IPS-20b (cell line): ENCODE data around the gene EIF4E1B.

Experiments
- H3K27ac ChIP-seq: one replicate; pipeline ENCODE4 v1.5.1; 2013; ENCODE audit warnings: low read length
- H3K27me3 ChIP-seq: 2 replicates; pipeline ENCODE4 v1.6.1; 2013; ENCODE audit warnings: mild to moderate bottlenecking, low read length, inconsistent platforms; ENCODE audit not compliant: insufficient read depth
- H3K36me3 ChIP-seq: 2 replicates; pipeline ENCODE4 v1.6.1; 2013; ENCODE audit warnings: low read depth, mild to moderate bottlenecking, inconsistent platforms, low read length, moderate library complexity; ENCODE audit not compliant: insufficient read depth
- H3K4me1 ChIP-seq: 2 replicates; pipeline ENCODE4 v1.6.1; 2013; ENCODE audit warnings: mild to moderate bottlenecking, control low read depth, inconsistent platforms, low read length, moderate library complexity; ENCODE audit not compliant: insufficient read depth
- H3K4me3 ChIP-seq: 2 replicates; pipeline ENCODE4 v1.5.1; 2013; ENCODE audit warnings: mild to moderate bottlenecking, low read length, inconsistent platforms
- H3K9ac ChIP-seq: 2 replicates; pipeline ENCODE4 v1.6.1; 2013; ENCODE audit warnings: low read depth, mild to moderate bottlenecking, inconsistent platforms, low read length, moderate library complexity
- H3K9me3 ChIP-seq: 2 replicates; pipeline ENCODE4 v1.6.1; 2013; ENCODE audit warnings: mild to moderate bottlenecking, low read depth, low read length, inconsistent platforms; ENCODE audit not compliant: insufficient read depth

The EIF4E1B gene

DNA sequence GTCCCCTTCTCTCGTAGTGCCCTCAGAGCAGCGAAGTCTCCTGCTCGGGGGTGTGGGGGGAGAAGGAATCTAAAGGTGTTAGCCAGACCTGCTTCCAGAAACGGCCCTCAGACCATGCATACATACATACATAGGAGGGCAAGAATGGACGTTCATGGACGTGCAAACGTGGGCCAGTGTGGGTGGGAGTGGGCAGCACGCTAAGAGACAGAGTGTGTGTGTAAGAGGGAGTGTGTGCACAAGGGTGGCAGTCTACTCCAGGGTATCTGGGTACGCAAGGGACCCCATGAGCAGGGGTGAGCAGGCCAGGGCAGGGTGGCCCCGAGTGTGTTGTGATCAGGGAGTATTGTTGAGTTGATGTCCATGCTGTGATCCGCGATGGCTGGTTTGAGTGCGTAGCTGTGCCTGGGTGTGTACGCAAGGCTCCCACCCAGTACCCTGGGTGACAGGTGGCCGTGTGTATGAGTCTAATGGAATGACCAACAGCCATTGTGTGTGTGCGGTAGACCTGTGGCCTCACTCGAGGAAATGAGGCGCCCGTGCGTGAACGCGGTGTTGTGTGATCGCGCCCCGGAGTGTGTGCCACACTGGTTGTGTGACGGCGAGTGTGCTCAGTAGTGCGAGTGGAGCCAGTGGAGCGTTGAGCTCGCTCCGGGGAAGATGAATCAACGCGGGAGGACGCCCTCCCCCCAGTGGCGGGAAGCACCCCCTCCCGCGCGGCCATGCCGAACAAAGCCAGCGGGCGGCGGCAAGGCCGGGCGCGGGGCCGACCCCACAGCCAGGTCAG, 21.3 kb upstream of the EIF4E1B start:
- no peaks in the 10 kb centered on the region for H3K36me3 ChIP-seq
- peaks cover 39% of the 10 kb centered on the region for H3K27me3 ChIP-seq
- peak overlapping the region; percentile 75 for H3K9ac ChIP-seq
- no peak overlapping the region for H3K27ac ChIP-seq
- H3K9me3 ChIP-seq, result no peaks in the 10 kb centered on the region
- H3K4me3 ChIP-seq, result peak overlapping the region; percentile 74
- peaks cover 9% of the 10 kb centered on the region; the same call in 1 of the 2 replicates for H3K4me1 ChIP-seq

DNA sequence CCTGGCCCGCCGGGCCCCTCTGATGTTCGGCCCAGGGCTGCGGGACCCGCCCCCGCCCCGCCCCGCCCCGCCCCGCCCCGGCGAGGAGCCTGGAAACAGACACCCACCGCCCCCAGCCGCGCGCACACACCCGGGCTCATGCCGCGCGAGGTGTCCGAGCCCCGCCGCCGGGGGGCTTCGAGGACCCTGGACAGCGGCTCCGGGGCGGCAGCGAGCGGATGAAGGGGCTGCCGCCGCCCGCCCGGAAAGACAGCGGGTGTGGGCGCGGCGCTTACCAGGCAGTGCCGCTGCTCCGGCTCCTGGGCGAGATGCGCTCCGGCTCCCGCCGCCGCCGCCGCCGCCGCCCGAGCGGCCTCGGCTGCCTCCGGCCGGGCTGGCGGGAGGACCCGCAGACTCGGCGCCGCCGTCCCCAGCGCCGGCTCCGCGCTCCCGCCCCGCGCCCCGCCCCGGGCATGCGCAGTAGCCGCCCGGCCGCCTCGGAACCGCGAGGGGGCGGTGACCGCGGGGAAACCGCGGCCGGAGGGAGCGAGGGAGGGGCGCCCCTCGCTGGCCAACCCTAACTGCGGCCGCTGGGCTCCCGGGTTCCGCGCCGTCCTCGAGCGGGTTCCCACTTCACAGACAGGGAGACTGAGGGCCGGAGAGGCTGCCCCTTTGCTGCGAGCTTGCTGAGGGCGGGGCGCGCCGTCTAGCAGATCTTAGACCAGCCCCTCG, 20.6 kb upstream of the EIF4E1B start, which contains the start of gene GPRIN1:
Gene GPRIN1 (minus strand): TSS at position 433 of the 711 bp plus-strand sequence. CDS start 10,322 bp downstream, outside the sequence.
- Histone ChIP-seq H3K36me3 (no peaks in the 10 kb centered on the region), H3K9ac (peak within 1 kb of the TSS; percentile 75), H3K27ac (no peak within 1 kb of the TSS), H3K4me3 (peak within 1 kb of the TSS; percentile 74), H3K27me3 (peaks cover 42% of the 10 kb centered on the region), H3K4me1 (peaks cover 9% of the 10 kb centered on the region; the same call in 1 of the 2 replicates), H3K9me3 (no peaks in the 10 kb centered on the region)

DNA sequence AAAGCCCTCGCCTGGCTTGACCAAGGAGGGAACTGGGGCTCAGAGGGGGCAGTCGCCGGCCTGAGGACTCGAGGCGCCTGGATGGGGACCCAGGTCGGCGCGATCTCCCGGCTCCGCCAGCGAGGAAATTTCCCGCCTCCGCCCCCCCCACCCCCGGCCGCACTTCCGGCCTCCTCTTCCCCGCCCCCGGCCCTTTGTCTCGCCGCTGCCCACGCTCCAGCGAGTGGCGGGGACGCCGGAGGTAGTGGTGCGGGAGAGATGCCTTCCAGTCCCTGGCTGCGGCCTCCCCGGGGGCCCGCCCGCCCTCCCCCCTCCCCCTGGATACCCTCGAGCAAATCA, 20.1 kb upstream of the EIF4E1B start:
- Histone ChIP-seq H3K27me3 (peaks cover 44% of the 10 kb centered on the region), H3K9me3 (no peaks in the 10 kb centered on the region), H3K9ac (no peak overlapping the region), H3K4me3 (peak overlapping the region; percentile 57; the same call in 1 of the 2 replicates), H3K4me1 (peaks cover 9% of the 10 kb centered on the region; the same call in 1 of the 2 replicates), H3K36me3 (no peaks in the 10 kb centered on the region), H3K27ac (no peak overlapping the region)

DNA sequence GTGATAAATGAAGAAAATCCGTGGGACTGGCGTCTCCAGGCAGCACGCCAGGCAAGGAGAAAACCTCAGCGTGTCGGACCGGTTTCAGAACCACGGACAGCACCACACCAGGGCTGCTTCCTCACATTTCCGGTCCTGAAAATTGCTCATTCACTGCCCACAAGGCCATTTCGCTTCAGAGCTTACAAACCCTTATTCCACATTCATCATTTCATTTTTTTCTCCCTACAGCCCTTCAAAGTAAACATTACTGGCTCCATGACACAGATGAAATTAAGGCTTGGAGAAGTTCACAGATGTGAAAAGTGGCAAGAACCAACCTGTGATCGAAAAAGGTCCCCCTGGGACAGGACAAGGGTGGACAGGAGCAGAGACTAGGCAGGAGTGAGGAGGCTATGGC, 19.0 kb upstream of the EIF4E1B start:
- Histone ChIP-seq H3K9ac (no peak overlapping the region), H3K27me3 (peaks cover 54% of the 10 kb centered on the region), H3K4me1 (peaks cover 9% of the 10 kb centered on the region; the same call in 1 of the 2 replicates), H3K9me3 (no peaks in the 10 kb centered on the region), H3K4me3 (no peak overlapping the region), H3K27ac (no peak overlapping the region), H3K36me3 (no peaks in the 10 kb centered on the region)

DNA sequence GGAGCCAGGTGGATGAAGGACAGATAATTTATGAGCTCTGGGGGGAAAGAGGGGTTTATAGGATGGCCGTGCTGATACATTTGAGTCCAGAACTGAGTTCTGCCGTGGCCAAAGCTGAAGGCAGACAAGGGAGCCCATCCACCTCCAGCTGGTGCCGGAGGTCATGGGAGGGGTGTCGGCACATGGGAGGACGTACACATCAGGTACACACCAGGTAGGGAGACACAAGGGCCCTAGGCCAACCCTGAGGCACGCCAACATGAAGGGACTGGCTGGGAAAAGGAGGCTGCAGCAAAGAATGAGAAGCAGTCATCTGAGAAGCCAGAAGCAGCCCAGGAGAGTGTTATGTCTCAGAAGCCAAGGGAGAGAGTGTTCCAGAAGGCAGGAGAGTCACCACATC, 18.5 kb upstream of the EIF4E1B start:
- Histone ChIP-seq H3K9ac (no peak overlapping the region), H3K4me1 (peaks cover 9% of the 10 kb centered on the region; the same call in 1 of the 2 replicates), H3K36me3 (no peaks in the 10 kb centered on the region), H3K27me3 (peaks cover 59% of the 10 kb centered on the region), H3K27ac (no peak overlapping the region), H3K4me3 (no peak overlapping the region), H3K9me3 (no peaks in the 10 kb centered on the region)

DNA sequence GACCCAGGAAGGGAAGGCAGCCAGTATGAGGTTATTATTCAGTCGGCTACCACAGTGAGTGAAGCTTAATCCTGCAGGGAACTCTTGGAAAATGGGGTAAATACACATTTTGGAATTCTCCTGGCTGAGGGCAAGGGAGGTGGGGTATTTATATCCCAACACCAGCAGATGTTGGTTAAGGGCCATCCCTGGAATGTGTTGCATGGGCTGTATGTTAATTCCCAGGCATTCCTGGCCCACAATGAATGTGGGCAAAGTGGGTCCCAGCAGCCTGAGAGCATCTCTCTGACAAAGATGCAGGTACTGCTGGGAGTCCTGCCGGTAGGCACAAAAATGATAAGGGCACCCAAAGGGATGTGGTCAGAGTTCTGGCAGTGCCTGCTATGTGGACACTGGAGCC, 17.6 kb upstream of the EIF4E1B start:
- no peak overlapping the region for H3K9ac ChIP-seq
- no peaks in the 10 kb centered on the region for H3K36me3 ChIP-seq
- H3K4me3 ChIP-seq, result no peak overlapping the region
- peaks cover 9% of the 10 kb centered on the region; the same call in 1 of the 2 replicates for H3K4me1 ChIP-seq
- H3K27me3 ChIP-seq, result peaks cover 68% of the 10 kb centered on the region
- no peak overlapping the region for H3K27ac ChIP-seq
- no peaks in the 10 kb centered on the region for H3K9me3 ChIP-seq

DNA sequence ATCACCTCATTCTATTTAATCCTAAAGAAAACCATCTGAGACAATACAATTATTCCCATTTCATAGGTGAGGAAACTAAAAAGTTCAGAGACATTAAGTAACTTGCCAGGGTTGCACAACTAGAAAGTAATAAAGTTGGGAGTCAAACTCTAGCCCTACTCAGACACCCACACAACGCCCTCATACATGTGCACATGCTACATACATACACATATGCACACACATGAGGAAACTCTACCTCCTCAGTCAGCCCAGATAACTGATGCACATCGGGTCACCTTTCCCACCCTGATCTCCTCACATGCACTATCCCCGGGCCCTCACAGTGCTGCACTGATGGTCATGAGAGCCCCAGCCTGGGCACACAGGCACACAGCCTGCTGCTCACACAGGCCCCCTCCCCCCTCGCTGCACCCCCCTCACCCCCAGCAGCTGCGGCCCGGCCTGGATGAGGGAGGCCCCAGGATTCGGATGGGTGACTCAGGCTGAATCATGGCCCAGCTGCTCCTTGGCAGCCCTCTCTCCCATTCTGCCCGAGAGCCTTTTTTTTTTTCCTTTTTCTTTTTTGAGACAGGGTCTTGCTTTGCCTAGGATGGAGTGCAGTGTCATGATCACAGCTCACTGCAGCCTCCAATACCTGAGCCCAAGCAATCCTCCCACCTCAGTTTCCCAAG, 15.5 kb upstream of the EIF4E1B start:
- Histone ChIP-seq H3K36me3 (no peaks in the 10 kb centered on the region), H3K9me3 (no peaks in the 10 kb centered on the region), H3K27ac (no peak overlapping the region), H3K9ac (no peak overlapping the region), H3K4me1 (peaks cover 9% of the 10 kb centered on the region; the same call in 1 of the 2 replicates), H3K4me3 (no peak overlapping the region), H3K27me3 (peaks cover 73% of the 10 kb centered on the region)

DNA sequence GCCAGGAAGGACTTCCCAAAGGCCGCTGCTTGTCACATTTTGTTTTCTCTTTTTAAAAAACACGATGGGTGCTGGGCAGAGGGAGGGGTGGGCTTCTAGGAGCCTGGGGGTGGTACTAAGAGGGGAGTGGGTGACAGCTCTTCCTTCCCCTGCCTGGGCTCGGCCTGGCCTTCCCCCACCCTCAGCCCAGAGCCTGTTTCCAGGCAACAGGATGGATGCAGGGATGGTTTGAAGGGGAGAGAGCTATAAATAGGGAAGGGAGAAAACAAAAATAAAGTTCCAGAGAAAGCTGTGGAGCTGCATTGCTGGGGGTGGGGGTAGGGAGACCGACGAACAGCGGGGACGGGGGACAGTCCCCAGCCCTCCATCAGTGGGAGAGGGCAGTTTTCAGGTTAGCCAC, 14.0 kb upstream of the EIF4E1B start:
- Histone ChIP-seq H3K4me1 (peaks cover 7% of the 10 kb centered on the region; the same call in 1 of the 2 replicates), H3K4me3 (no peak overlapping the region), H3K27me3 (peaks cover 79% of the 10 kb centered on the region), H3K9ac (no peak overlapping the region), H3K9me3 (no peaks in the 10 kb centered on the region), H3K27ac (no peak overlapping the region), H3K36me3 (no peaks in the 10 kb centered on the region)

DNA sequence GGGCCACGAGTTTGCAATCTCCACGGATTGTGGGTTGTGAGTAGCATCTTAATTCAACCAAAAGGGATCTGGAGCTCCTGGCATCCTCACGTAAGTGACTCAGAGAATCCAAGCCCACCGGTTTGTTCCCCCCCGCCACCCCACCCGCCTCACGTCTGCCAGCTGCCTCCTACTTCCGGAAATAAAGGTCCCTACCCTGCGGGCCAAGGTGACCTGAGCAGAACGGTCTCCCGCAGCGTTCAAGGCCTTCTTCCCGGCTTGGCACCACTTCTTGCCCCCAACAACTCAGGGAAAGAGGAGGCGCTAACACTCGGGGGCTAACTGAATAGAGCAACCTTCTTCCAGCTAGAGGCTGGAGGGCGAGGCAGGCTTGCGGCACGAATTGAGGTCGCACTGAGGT, 11.7 kb upstream of the EIF4E1B start:
- Histone ChIP-seq H3K36me3 (no peaks in the 10 kb centered on the region), H3K4me3 (peak overlapping the region; percentile 48; the same call in 1 of the 2 replicates), H3K27me3 (peaks cover 83% of the 10 kb centered on the region), H3K9me3 (no peaks in the 10 kb centered on the region), H3K9ac (no peak overlapping the region), H3K4me1 (no peaks in the 10 kb centered on the region; the same call in 1 of the 2 replicates), H3K27ac (no peak overlapping the region)

DNA sequence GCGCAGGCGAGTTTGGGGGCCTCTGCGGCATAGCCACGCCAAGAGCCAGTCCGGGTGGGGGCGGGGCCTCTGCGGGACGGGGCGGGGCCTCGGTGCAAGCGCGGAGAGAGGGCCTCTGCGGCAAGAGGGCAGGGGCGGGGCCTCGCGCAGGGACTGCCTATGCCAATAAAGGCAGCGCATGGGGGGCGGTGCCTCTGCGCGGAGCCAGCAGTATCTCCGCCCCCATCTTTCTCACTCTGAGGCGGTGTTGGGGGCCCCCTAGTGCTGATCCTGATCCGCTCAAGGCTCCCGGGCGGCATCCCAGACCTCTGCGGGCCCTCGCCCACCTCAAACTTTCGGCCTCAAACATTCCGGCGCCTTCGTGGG, 11.3 kb upstream of the EIF4E1B start:
- Histone ChIP-seq H3K4me3 (peak overlapping the region; percentile 53; the same call in 1 of the 2 replicates), H3K27ac (no peak overlapping the region), H3K27me3 (peaks cover 85% of the 10 kb centered on the region), H3K9ac (no peak overlapping the region), H3K36me3 (no peaks in the 10 kb centered on the region), H3K4me1 (no peaks in the 10 kb centered on the region; the same call in 1 of the 2 replicates), H3K9me3 (no peaks in the 10 kb centered on the region)

DNA sequence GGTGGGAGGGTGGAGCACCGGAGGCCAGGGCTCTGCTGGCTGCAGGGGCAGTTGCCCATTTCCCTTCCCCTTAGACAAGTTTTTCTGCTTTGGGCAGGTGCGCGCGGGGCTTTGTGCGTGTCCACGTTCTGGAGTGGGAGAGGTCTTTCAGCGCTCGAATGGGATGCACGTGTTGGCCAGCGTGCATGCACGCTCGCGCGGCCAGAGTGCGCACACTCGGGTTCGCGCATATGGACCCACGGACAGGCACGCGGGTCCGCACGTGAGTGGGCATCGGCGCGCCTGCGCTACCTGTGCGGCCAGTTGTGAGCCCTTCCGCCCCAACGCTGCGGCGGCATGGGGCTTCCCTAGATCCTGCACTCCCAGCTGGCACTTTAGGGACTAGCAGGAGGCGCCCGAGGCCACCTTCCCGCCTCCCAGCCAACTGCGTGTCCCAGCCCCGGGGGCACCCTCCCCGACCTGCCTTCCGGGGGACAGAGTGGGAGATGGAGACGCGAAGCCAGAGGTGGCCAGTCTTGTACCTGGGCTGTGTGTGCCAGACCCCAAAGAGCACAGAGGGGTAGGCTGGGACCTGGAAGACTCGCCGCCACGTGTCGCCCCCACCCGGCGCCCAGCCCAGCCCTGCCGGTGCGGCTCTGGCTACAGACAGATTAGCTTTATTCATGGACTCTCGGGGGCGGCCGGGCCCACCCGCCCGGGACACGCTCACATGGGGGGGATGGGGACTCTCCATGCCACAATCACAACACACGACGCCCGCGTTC, 10.7 kb upstream of the EIF4E1B start:
- H3K4me3 ChIP-seq, result peak overlapping the region; percentile 53; the same call in 1 of the 2 replicates
- no peaks in the 10 kb centered on the region; the same call in 1 of the 2 replicates for H3K4me1 ChIP-seq
- H3K36me3 ChIP-seq, result no peaks in the 10 kb centered on the region
- H3K27ac ChIP-seq, result no peak overlapping the region
- no peaks in the 10 kb centered on the region for H3K9me3 ChIP-seq
- no peak overlapping the region for H3K9ac ChIP-seq
- peaks cover 84% of the 10 kb centered on the region for H3K27me3 ChIP-seq
